ENCODE data around the gene PTPN4.

- TF ChIP-seq EZH2phosphoT487 (IDR thresholded peaks at IDR 0.05; ENCODE audit: borderline replicate concordance, low read length) = no peak
- no peak for TF ChIP-seq CTCF (conservative IDR thresholded peaks at IDR 0.05; ENCODE audit: low read depth, low read length)
These were observed 60.1 kb downstream of the PTPN4 start for GRCh38 chr2:119819846-119820245.
